HG02973 (cell line): ENCODE results near the gene PPP2R1B.
"Not testable (repeated sequence)": the region's sequence is repeated elsewhere in the genome, so short reads cannot be mapped to it uniquely, and the experiment has no call there.

Source experiments
- ATAC-seq: cut with Tn5 transposase; IDR thresholded peaks from one replicate; pipeline ENCODE4 v1.9.1; 2021; ENCODE audit warnings: moderate library complexity; ENCODE audit not compliant: unreplicated experiment

Gene PPP2R1B

GRCh38 chr11:111729071-111729830, 36.9 kb downstream of the PPP2R1B start:
- no peak for ATAC-seq

GRCh38 chr11:111727431-111727830, 38.8 kb downstream of the PPP2R1B start:
- ATAC-seq = no peak

- ATAC-seq = no peak
Observed at GRCh38 chr11:111726301-111726713, 39.9 kb downstream of the PPP2R1B start.

- ATAC-seq = no peak
Observed at GRCh38 chr11:111725621-111726020, 40.6 kb downstream of the PPP2R1B start.

GRCh38 chr11:111724615-111725129, 41.5 kb downstream of the PPP2R1B start:
- no peak for ATAC-seq

- ATAC-seq = no peak
Observed at GRCh38 chr11:111723595-111723994, 42.6 kb downstream of the PPP2R1B start.

- no peak for ATAC-seq
Observed at GRCh38 chr11:111722501-111722900, 43.7 kb downstream of the PPP2R1B start.

- no peak for ATAC-seq
Observed at GRCh38 chr11:111720801-111721494, 45.2 kb downstream of the PPP2R1B start.

- ATAC-seq = no peak
Observed at GRCh38 chr11:111719379-111719778, 46.8 kb downstream of the PPP2R1B start.

- no peak for ATAC-seq
Observed at GRCh38 chr11:111718859-111719258, 47.3 kb downstream of the PPP2R1B start.

GRCh38 chr11:111718436-111718835, 47.8 kb downstream of the PPP2R1B start:
- ATAC-seq = no peak

- not testable (repeated sequence) for ATAC-seq
Observed at GRCh38 chr11:111717660-111718059, 48.5 kb downstream of the PPP2R1B start.

- no peak for ATAC-seq
Observed at GRCh38 chr11:111715142-111715816, 50.9 kb downstream of the PPP2R1B start.

GRCh38 chr11:111714522-111714921, 51.7 kb downstream of the PPP2R1B start:
- no peak for ATAC-seq

GRCh38 chr11:111707691-111708067, 58.5 kb downstream of the PPP2R1B start:
- no peak for ATAC-seq

GRCh38 chr11:111707039-111707690, 59.0 kb downstream of the PPP2R1B start:
- ATAC-seq = no peak

GRCh38 chr11:111703576-111703975, 62.6 kb downstream of the PPP2R1B start:
- ATAC-seq = no peak

- ATAC-seq = no peak
Observed at GRCh38 chr11:111702623-111703022, 63.6 kb downstream of the PPP2R1B start.

- ATAC-seq = no peak
Observed at GRCh38 chr11:111700162-111700561, 66.0 kb downstream of the PPP2R1B start.

GRCh38 chr11:111699579-111700156, 66.5 kb downstream of the PPP2R1B start:
- ATAC-seq = no peak
